Measurements from ENCODE around the gene MAB21L3.

DNA sequence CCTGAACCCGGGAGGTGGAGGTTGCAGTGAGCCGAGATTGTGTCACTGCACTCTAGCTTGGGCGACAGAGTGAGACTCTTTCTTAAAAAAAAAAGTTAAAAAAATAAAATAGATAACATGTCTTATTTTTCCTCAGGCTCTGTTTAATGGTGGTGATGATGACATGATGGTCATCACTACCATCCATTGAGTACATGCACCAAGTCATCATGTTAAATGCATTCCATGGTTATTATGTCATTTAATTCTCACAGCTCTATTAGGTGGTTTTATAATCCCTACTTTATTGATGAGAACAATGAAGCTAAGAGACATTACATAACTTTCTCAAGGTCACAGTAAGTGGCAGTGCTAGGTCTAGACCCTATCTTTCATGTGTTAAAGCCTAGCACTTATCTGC is 34.4 kb upstream of the MAB21L3 start:
- no peak for TF ChIP-seq POLR2A (IDR thresholded peaks at IDR 0.05)
- TF ChIP-seq, protein P1, sequence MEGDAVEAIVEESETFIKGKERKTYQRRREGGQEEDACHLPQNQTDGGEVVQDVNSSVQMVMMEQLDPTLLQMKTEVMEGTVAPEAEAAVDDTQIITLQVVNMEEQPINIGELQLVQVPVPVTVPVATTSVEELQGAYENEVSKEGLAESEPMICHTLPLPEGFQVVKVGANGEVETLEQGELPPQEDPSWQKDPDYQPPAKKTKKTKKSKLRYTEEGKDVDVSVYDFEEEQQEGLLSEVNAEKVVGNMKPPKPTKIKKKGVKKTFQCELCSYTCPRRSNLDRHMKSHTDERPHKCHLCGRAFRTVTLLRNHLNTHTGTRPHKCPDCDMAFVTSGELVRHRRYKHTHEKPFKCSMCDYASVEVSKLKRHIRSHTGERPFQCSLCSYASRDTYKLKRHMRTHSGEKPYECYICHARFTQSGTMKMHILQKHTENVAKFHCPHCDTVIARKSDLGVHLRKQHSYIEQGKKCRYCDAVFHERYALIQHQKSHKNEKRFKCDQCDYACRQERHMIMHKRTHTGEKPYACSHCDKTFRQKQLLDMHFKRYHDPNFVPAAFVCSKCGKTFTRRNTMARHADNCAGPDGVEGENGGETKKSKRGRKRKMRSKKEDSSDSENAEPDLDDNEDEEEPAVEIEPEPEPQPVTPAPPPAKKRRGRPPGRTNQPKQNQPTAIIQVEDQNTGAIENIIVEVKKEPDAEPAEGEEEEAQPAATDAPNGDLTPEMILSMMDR (IDR thresholded peaks at IDR 0.05), result no peak
